ENCODE results near the gene FAM227B. TPM values are rescaled to one million over a fixed set of nuclear protein-coding genes. Genes with fewer than 3 reads are reported as not detected.

FAM227B gene
- total and polyA plus RNA-seq, 9 donors: 7.0 to 21.8 (median 11.5) TPM

- H3K27ac ChIP-seq: no peak overlapping the region
- TF ChIP-seq POLR2A (IDR thresholded peaks at IDR 0.05): no peak
- no peak for TF ChIP-seq CTCF (IDR thresholded peaks at IDR 0.05)
- no peak for TF ChIP-seq EP300 (IDR thresholded peaks at IDR 0.05)
- no peak overlapping the region for H3K4me3 ChIP-seq
- 93 to 95% (median 94%) methylated on average over 3 of the region's 3 CpGs for WGBS, 3 donors
- H3K27me3 ChIP-seq: no peaks in the 10 kb centered on the region
- no peaks in the 10 kb centered on the region for H3K4me1 ChIP-seq (ENCODE audit: insufficient read depth)
- intact Hi-C loops (cut with DNase I): no loop called here
- no peaks in the 10 kb centered on the region for H3K9me3 ChIP-seq
- no peaks in the 10 kb centered on the region for H3K36me3 ChIP-seq
- no peak for DNase-seq
Observed at GRCh38 chr15:49303003-49303402, 317.6 kb downstream of the FAM227B start.

- Histone ChIP-seq H3K4me1 (ENCODE audit: insufficient read depth) (no peaks in the 10 kb centered on the region), H3K27me3 (no peaks in the 10 kb centered on the region), H3K9me3 (no peaks in the 10 kb centered on the region), H3K36me3 (no peaks in the 10 kb centered on the region), H3K4me3 (no peak overlapping the region), H3K27ac (no peak overlapping the region)
- no peak for TF ChIP-seq CTCF (IDR thresholded peaks at IDR 0.05)
- no peak for DNase-seq
- intact Hi-C loops (cut with DNase I): no loop called here
Observed at GRCh38 chr15:49301562-49301961, 319.1 kb downstream of the FAM227B start.

GRCh38 chr15:49300856-49301255 lies 319.8 kb downstream of the FAM227B start:
- no peaks in the 10 kb centered on the region for H3K9me3 ChIP-seq
- no peak for DNase-seq
- intact Hi-C loops (cut with DNase I): no loop called here
- TF ChIP-seq POLR2A (IDR thresholded peaks at IDR 0.05) (no peak), CTCF (IDR thresholded peaks at IDR 0.05) (no peak)
- H3K27me3 ChIP-seq: no peaks in the 10 kb centered on the region
- 96 to 97% (median 97%) methylated on average over 3 of the region's 3 CpGs for WGBS, 3 donors
- no peak overlapping the region for H3K4me3 ChIP-seq
- no peak overlapping the region for H3K27ac ChIP-seq
- H3K36me3 ChIP-seq: no peaks in the 10 kb centered on the region
- H3K4me1 ChIP-seq (ENCODE audit: insufficient read depth): no peaks in the 10 kb centered on the region

GRCh38 chr15:49297584-49297983 lies 323.0 kb downstream of the FAM227B start:
- intact Hi-C loops (cut with DNase I): no loop called here
- TF ChIP-seq CTCF (IDR thresholded peaks at IDR 0.05) (no peak), POLR2A (IDR thresholded peaks at IDR 0.05) (no peak), EP300 (IDR thresholded peaks at IDR 0.05) (no peak)
- H3K4me1 ChIP-seq (ENCODE audit: insufficient read depth): no peaks in the 10 kb centered on the region
- H3K4me3 ChIP-seq: no peak overlapping the region
- H3K27ac ChIP-seq: no peak overlapping the region
- no peaks in the 10 kb centered on the region for H3K36me3 ChIP-seq
- H3K9me3 ChIP-seq: no peaks in the 10 kb centered on the region
- WGBS, 3 donors: 97 to 100% (median 98%) methylated on average over 1 of the region's 1 CpG
- H3K27me3 ChIP-seq: no peaks in the 10 kb centered on the region
- DNase-seq: no peak

- Histone ChIP-seq H3K27me3 (no peaks in the 10 kb centered on the region), H3K9me3 (no peaks in the 10 kb centered on the region), H3K4me1 (ENCODE audit: insufficient read depth) (no peaks in the 10 kb centered on the region), H3K4me3 (no peak overlapping the region), H3K36me3 (no peaks in the 10 kb centered on the region), H3K27ac (no peak overlapping the region)
- intact Hi-C loops (cut with DNase I): no loop called here
- TF ChIP-seq CTCF (IDR thresholded peaks at IDR 0.05) (no peak), POLR2A (IDR thresholded peaks at IDR 0.05) (no peak), EP300 (IDR thresholded peaks at IDR 0.05) (no peak)
- no peak for DNase-seq
- 94 to 100% (median 95%) methylated on average over 1 of the region's 1 CpG for WGBS, 3 donors
Observed at GRCh38 chr15:49296258-49296657, 324.4 kb downstream of the FAM227B start.
